Measurements from ENCODE around the gene COLEC11. TPM values are rescaled to one million over a fixed set of nuclear protein-coding genes. Genes with fewer than 3 reads are reported as not detected.

COLEC11 gene
- total and polyA plus RNA-seq, 2 donors (not counting 1 experiment from before 2014, with no cell fraction given) = not detected

DNA sequence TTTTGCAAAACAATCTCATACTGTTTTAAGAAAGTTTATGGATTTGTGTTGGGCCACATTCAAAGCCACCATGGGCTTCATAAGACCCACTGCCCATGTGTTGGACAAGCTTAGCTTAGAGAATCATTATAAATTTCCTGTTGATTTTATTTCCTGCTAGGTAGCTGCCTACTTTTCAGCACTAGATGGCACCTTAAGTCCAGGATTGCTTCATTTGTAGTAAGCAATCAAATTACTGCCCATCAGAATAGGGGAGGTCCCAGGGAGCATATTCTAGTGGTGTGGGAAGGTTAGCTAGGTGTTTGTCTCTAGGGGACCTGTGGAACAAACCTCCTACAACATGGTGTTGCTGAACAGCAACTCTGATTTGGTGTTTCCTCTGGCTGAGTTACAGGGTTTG is 97.5 kb downstream of the COLEC11 start:
- CTCF ChIA-PET = no interaction called here
- no peaks in the 10 kb centered on the region for H3K4me1 Mint-ChIP-seq

More for the DNA sequence above, 97.5 kb downstream of the COLEC11 start:
- Histone ChIP-seq H2AFZ (ENCODE audit: insufficient read depth, low read depth, low read length, poor library complexity, severe bottlenecking) (no peak overlapping the region), H3K79me2 (ENCODE audit: control insufficient read depth, insufficient read depth, low read length) (no peaks in the 10 kb centered on the region), H3K27me3 (replicated peaks in 1 of 4; ENCODE audit: control extremely low read depth in 1 of 4, control insufficient read depth in 3 of 4, insufficient read depth in 4 of 4, low read length in 3 of 4) (peaks cover 0 to 3% (median 0%) of the 10 kb centered on the region in 4 experiments), H3K9ac (ENCODE audit: low read length) (no peak overlapping the region), H3K4me3 (ENCODE audit: control extremely low read depth in 1 of 5, extremely low read depth in 1 of 5, insufficient read depth in 1 of 5, low read depth in 2 of 5, low read length in 4 of 5) (no peak overlapping the region), H3K27ac (ENCODE audit: low read length in 2 of 2) (no peak overlapping the region), H3K9me3 (ENCODE audit: control extremely low read depth in 1 of 3, control insufficient read depth in 2 of 3, insufficient read depth in 1 of 3, low read length in 2 of 3) (peaks cover 0 to 8% (median 7%) of the 10 kb centered on the region in 3 donors), H3K36me3 (replicated peaks in 1 of 2; ENCODE audit: control extremely low read depth in 1 of 2, control insufficient read depth in 1 of 2, extremely low read depth in 1 of 2, insufficient read depth in 2 of 2, low read length in 1 of 2) (no peaks in the 10 kb centered on the region), H3K4me2 (replicated peaks; ENCODE audit: low read depth, low read length, poor library complexity, severe bottlenecking) (no peak overlapping the region), H3K4me1 (ENCODE audit: control insufficient read depth in 2 of 2, insufficient read depth in 2 of 2, low read length in 2 of 2) (no peaks in the 10 kb centered on the region), H4K20me1 (ENCODE audit: control insufficient read depth, insufficient read depth, low read length, poor library complexity, severe bottlenecking) (no peaks in the 10 kb centered on the region)
- no peak for TF ChIP-seq EZH2 (IDR thresholded peaks at IDR 0.05; ENCODE audit: borderline replicate concordance, insufficient read depth, low read depth, low read length, poor library complexity, severe bottlenecking)
- TF ChIP-seq, protein P1, sequence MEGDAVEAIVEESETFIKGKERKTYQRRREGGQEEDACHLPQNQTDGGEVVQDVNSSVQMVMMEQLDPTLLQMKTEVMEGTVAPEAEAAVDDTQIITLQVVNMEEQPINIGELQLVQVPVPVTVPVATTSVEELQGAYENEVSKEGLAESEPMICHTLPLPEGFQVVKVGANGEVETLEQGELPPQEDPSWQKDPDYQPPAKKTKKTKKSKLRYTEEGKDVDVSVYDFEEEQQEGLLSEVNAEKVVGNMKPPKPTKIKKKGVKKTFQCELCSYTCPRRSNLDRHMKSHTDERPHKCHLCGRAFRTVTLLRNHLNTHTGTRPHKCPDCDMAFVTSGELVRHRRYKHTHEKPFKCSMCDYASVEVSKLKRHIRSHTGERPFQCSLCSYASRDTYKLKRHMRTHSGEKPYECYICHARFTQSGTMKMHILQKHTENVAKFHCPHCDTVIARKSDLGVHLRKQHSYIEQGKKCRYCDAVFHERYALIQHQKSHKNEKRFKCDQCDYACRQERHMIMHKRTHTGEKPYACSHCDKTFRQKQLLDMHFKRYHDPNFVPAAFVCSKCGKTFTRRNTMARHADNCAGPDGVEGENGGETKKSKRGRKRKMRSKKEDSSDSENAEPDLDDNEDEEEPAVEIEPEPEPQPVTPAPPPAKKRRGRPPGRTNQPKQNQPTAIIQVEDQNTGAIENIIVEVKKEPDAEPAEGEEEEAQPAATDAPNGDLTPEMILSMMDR (IDR thresholded peaks at IDR 0.05) = no peak
- H3K4me3 Mint-ChIP-seq = no peak overlapping the region
- intact Hi-C loops (cut with micrococcal nuclease) = no loop called here
- peaks cover 35% of the 10 kb centered on the region for H3K27me3 Mint-ChIP-seq
- POLR2A ChIA-PET = no interaction called here
- peaks cover 17% of the 10 kb centered on the region for H3K9me3 Mint-ChIP-seq (ENCODE audit: insufficient read depth)
- no peak for ATAC-seq (ENCODE audit: low read depth)
- no peak for DNase-seq
- H3K27ac Mint-ChIP-seq = no peak overlapping the region

Small RNA genes lying within 50 kb of the gene (small RNA-seq; reads per million reads assigned to genes)
- gene TMSB4XP2 (ENCODE audit: insufficient read length, low read depth, low replicate concordance) = not detected

Other genes starting within 250 kb of the COLEC11 start
- 31.2 and 31.8 TPM in 2 replicates for gene EIPR1, start 217.3 kb upstream of the COLEC11 start, total RNA-seq
- 32.2 and 37.0 TPM in 2 replicates for gene EIPR1, start 217.3 kb upstream of the COLEC11 start, polyA plus RNA-seq
- gene TRAPPC12, start 215.4 kb upstream of the COLEC11 start, total RNA-seq = 151 and 154 TPM in 2 replicates
- 66.4 and 80.9 TPM in 2 replicates for gene TRAPPC12, start 215.4 kb upstream of the COLEC11 start, polyA plus RNA-seq
- gene ADI1, start 75.6 kb upstream of the COLEC11 start, total RNA-seq = 23.1 and 25.0 TPM in 2 replicates
- 15.2 and 20.8 TPM in 2 replicates for gene ADI1, start 75.6 kb upstream of the COLEC11 start, polyA plus RNA-seq
- gene RNASEH1, start 36.8 kb upstream of the COLEC11 start, total RNA-seq = 24.2 and 25.1 TPM in 2 replicates
- gene RNASEH1, start 36.8 kb upstream of the COLEC11 start, polyA plus RNA-seq = 7.2 and 13.0 TPM in 2 replicates
- 1,454 and 1,548 TPM in 2 replicates for gene RPS7, start 19.9 kb upstream of the COLEC11 start, total RNA-seq
- gene RPS7, start 19.9 kb upstream of the COLEC11 start, polyA plus RNA-seq = 1,794 and 2,177 TPM in 2 replicates
- gene ALLC, start 63.1 kb downstream of the COLEC11 start, total RNA-seq = not detected in 2 replicates
- not detected in 2 replicates for gene ALLC, start 63.1 kb downstream of the COLEC11 start, polyA plus RNA-seq
- not detected in 2 replicates for gene DCDC2C, start 108.5 kb downstream of the COLEC11 start, total RNA-seq
- gene DCDC2C, start 108.5 kb downstream of the COLEC11 start, polyA plus RNA-seq = not detected in 2 replicates

Data from B cell (primary cell).